Spleen (tissue), 11 donors: Measurements from ENCODE around the gene HTR3D. TPM values are rescaled to one million over a fixed set of nuclear protein-coding genes. Genes with fewer than 3 reads are reported as not detected.

ENCODE experiments used
- DNase-seq: peaks from one replicate; pipeline ENCODE4 v3.0.0-alpha.2; 2020
- H3K27ac ChIP-seq, 8 donors: fragments of 200-600 bp; sonication (generic) in 7 of 8; 1 replicate in 4 of 8; 2 replicates in 4 of 8; pipeline versions ENCODE4 v1.5.0 to v1.8.0; 2016 to 2021; ENCODE audit warnings: inconsistent platforms in 4 of 8, mild to moderate bottlenecking in 4 of 8, moderate library complexity in 1 of 8
- H3K27me3 ChIP-seq, 7 donors: fragments of 200-600 bp; sonication (generic) in 6 of 7; replicated peaks in 1 of 7; 1 replicate in 4 of 7; 2 replicates in 3 of 7; pipeline versions ENCODE4 v1.5.0 to v1.8.0; 2016 to 2021; ENCODE audit warnings: inconsistent platforms in 3 of 7, mild to moderate bottlenecking in 1 of 7
- H3K36me3 ChIP-seq, 6 donors: fragments of 200-600 bp; sonication (generic) in 5 of 6; 1 replicate in 4 of 6; 2 replicates in 2 of 6; pipeline versions ENCODE4 v1.5.0 to v1.8.0; 2016 to 2021; ENCODE audit warnings: inconsistent platforms in 2 of 6
- H3K4me1 ChIP-seq, 6 donors: fragments of 200-600 bp; sonication (generic) in 5 of 6; 1 replicate in 3 of 6; 2 replicates in 3 of 6; pipeline versions ENCODE4 v1.5.0 to v1.8.0; 2016 to 2021; ENCODE audit warnings: inconsistent platforms in 3 of 6
- H3K4me3 ChIP-seq, 8 donors: fragments of 200-600 bp; sonication (generic) in 7 of 8; 1 replicate in 4 of 8; 2 replicates in 4 of 8; pipeline versions ENCODE4 v1.5.0 to v1.8.0; 2016 to 2021; ENCODE audit warnings: inconsistent platforms in 4 of 8, mild to moderate bottlenecking in 4 of 8, moderate library complexity in 2 of 8
- H3K9me3 ChIP-seq, 8 donors: fragments of 200-600 bp; sonication (generic) in 7 of 8; 1 replicate in 4 of 8; 2 replicates in 4 of 8; pipeline versions ENCODE4 v1.5.0 to v1.8.0; 2016 to 2021; ENCODE audit warnings: inconsistent platforms in 4 of 8
- POLR2A ChIP-seq, 3 donors: fragments of 450-650 bp; IDR thresholded peaks; one replicate each; pipeline ENCODE4 v1.5.1; 2017; ENCODE audit warnings: antibody characterized with exemption in 3 of 3, mild to moderate bottlenecking in 1 of 3
- POLR2AphosphoS5 ChIP-seq, 3 donors: sonication (generic); formaldehyde crosslinking; IDR thresholded peaks; one replicate each; pipeline ENCODE4 v1.5.1; 2017; ENCODE audit warnings: antibody characterized with exemption in 3 of 3
- WGBS, 5 donors: extraction: QIAGEN DNeasy Blood & Tissue Kit in 3 of 5; methylation state at CpG; one replicate each; pipeline versions ENCODE4 v1.1.5 to v1.1.7; 2013 to 2018; 5-methylcytosine and 5-hydroxymethylcytosine counted together
- intact Hi-C: fragments of 100-400 bp; cut with DNase I; formaldehyde crosslinking; loops from one replicate; pipeline ENCODE4 v1.15.0; 2023; ENCODE audit warnings: low total_unique reads
- polyA plus RNA-seq, 3 donors: library from polyadenylated mRNA; stranded (reverse); fragments of 200-250 nt; gene quantifications; one replicate each; pipeline ENCODE4 v1.2.1, GENCODE V29; 2013
- total RNA-seq, 7 donors: library from RNA; depleted of rRNA in 3 of 7; stranded (reverse); fragments of >200 nt in 3 of 7; fragmentation: NEBNext Ultra II Directional in 4 of 7; extraction: Animal tissue kit (Norgen Biotek cat#: 25700) in 4 of 7; gene quantifications; one replicate each; pipeline versions ENCODE4 v1.1.0 to v1.2.1, GENCODE V29; 2016 to 2021
- TF ChIP-seq, protein P1 (sequence below), 11 experiments: fragments of 200-600 bp in 7 of 11; fragments of 450-650 bp in 4 of 11; sonication (generic) in 4 of 11; IDR thresholded peaks in 8 of 11; conservative IDR thresholded peaks in 3 of 11; 1 replicate in 7 of 11; 2 replicates in 4 of 11; pipeline versions ENCODE4 v1.4.0 to v1.8.0; 2016 to 2021; ENCODE audit warnings: antibody characterized with exemption in 11 of 11, inconsistent platforms in 4 of 11, mild to moderate bottlenecking in 1 of 11
- donor health status: healthy with polysubstance abuse.
- donor health status: DM: no; HTN: no; CAD: no; lungs with moderate emphysema.
- donor health status: DM: no; HTN: no; CAD: no.
- donor health status: Bipolar disorder and iron deficiency.
- donor health status: healthy.
- donor health status: DM: no; HTN: no; CAD: no.
- donor health status: DM: yes; HTN: yes; CAD: no.

The HTR3D gene
- total and polyA plus RNA-seq, 10 donors = not detected

- Histone ChIP-seq H3K9me3 (peaks cover 0 to 14% (median 4%) of the 10 kb centered on the region in 8 donors), H3K36me3 (no peaks in the 10 kb centered on the region), H3K4me1 (no peaks in the 10 kb centered on the region), H3K27ac (no peak overlapping the region), H3K27me3 (no peaks in the 10 kb centered on the region), H3K4me3 (no peak overlapping the region)
- TF ChIP-seq, protein P1, sequence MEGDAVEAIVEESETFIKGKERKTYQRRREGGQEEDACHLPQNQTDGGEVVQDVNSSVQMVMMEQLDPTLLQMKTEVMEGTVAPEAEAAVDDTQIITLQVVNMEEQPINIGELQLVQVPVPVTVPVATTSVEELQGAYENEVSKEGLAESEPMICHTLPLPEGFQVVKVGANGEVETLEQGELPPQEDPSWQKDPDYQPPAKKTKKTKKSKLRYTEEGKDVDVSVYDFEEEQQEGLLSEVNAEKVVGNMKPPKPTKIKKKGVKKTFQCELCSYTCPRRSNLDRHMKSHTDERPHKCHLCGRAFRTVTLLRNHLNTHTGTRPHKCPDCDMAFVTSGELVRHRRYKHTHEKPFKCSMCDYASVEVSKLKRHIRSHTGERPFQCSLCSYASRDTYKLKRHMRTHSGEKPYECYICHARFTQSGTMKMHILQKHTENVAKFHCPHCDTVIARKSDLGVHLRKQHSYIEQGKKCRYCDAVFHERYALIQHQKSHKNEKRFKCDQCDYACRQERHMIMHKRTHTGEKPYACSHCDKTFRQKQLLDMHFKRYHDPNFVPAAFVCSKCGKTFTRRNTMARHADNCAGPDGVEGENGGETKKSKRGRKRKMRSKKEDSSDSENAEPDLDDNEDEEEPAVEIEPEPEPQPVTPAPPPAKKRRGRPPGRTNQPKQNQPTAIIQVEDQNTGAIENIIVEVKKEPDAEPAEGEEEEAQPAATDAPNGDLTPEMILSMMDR (IDR thresholded peaks at IDR 0.05 in 8 of 11, conservative IDR thresholded peaks at IDR 0.05 in 3 of 11) = no peak
- TF ChIP-seq POLR2A (IDR thresholded peaks at IDR 0.05) = no peak
- no peak for TF ChIP-seq POLR2AphosphoS5 (IDR thresholded peaks at IDR 0.05)
- intact Hi-C loops = no loop called here
- 85 to 94% (median 87%) methylated on average over 4 of the region's 4 CpGs for WGBS, 5 donors
- no peak for DNase-seq
Measured at GRCh38 chr3:184073621-184074020, 42.1 kb downstream of the HTR3D start.

- intact Hi-C loops = no loop called here
- Histone ChIP-seq H3K36me3 (no peaks in the 10 kb centered on the region), H3K4me1 (no peaks in the 10 kb centered on the region), H3K9me3 (peaks cover 0 to 6% (median 2%) of the 10 kb centered on the region in 8 donors), H3K27ac (no peak overlapping the region), H3K4me3 (no peak overlapping the region), H3K27me3 (no peaks in the 10 kb centered on the region)
- TF ChIP-seq, protein P1 (IDR thresholded peaks at IDR 0.05 in 8 of 11, conservative IDR thresholded peaks at IDR 0.05 in 3 of 11) = no peak
- no peak for TF ChIP-seq POLR2A (IDR thresholded peaks at IDR 0.05)
- no peak for TF ChIP-seq POLR2AphosphoS5 (IDR thresholded peaks at IDR 0.05)
- WGBS, 5 donors = 87 to 97% (median 92%) methylated on average over 6 of the region's 6 CpGs
- no peak for DNase-seq
Measured at GRCh38 chr3:184075901-184076300, 44.4 kb downstream of the HTR3D start.

DNA sequence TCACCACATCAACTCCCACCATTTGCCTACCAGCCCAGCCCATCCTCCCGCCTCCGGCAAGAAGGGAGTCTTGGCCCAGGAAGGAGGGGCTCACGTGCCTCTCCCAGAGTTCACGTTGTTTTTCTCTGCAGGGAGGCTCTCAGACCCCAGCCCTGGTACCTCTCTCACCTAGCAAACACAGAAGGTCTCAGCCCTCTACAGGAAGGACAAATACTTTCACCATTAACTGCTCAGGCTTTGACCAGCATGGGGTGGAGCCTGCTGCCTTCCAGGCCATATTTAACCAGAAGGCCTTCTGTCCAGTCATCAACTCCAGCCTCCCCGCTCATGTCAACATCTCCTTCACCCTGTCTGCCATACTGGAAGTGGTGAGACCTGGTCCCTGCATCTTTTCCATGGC lies 46.3 kb downstream of the HTR3D start:
- TF ChIP-seq POLR2AphosphoS5 (IDR thresholded peaks at IDR 0.05) (no peak), POLR2A (IDR thresholded peaks at IDR 0.05) (no peak)
- TF ChIP-seq, protein P1 (IDR thresholded peaks at IDR 0.05 in 8 of 11, conservative IDR thresholded peaks at IDR 0.05 in 3 of 11) = no peak
- Histone ChIP-seq H3K27me3 (no peaks in the 10 kb centered on the region), H3K4me3 (no peak overlapping the region), H3K4me1 (no peaks in the 10 kb centered on the region), H3K9me3 (no peaks in the 10 kb centered on the region), H3K36me3 (no peaks in the 10 kb centered on the region), H3K27ac (no peak overlapping the region)
- no peak for DNase-seq
- WGBS, 5 donors = 73 to 81% (median 78%) methylated on average over 5 of the region's 5 CpGs
- intact Hi-C loops = no loop called here

DNA sequence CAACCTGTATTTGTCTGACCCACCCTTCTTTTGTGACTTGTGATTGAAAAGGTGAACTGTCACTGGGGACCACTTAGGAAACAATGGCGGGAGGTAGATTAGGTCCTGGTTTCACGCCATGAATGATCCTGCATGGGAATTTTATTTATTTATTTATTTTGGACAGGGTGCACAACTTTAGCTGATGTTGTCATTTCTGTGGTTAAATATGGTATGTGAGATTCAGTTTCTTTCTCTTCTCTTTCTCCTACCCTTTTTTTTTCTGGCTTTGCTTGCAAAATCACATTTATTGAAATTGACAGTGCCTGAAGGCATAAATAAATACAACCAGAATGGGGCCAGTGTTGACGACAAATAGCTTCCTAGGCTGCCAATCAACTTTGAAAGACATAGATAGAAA lies 47.3 kb downstream of the HTR3D start:
- TF ChIP-seq, protein P1 (IDR thresholded peaks at IDR 0.05 in 8 of 11, conservative IDR thresholded peaks at IDR 0.05 in 3 of 11) = no peak
- no peak for TF ChIP-seq POLR2A (IDR thresholded peaks at IDR 0.05)
- TF ChIP-seq POLR2AphosphoS5 (IDR thresholded peaks at IDR 0.05) = no peak
- no peaks in the 10 kb centered on the region for H3K36me3 ChIP-seq
- no peaks in the 10 kb centered on the region for H3K27me3 ChIP-seq
- no peaks in the 10 kb centered on the region for H3K9me3 ChIP-seq
- no peak overlapping the region for H3K27ac ChIP-seq
- H3K4me3 ChIP-seq = no peak overlapping the region
- H3K4me1 ChIP-seq = no peaks in the 10 kb centered on the region
- DNase-seq = no peak
- intact Hi-C loops = no loop called here
- 77 to 92% (median 91%) methylated on average over 3 of the region's 3 CpGs for WGBS, 5 donors
